Stimulated activated CD4-positive, alpha-beta T cell treated with anti-CD3 and anti-CD28 coated beads, Interleukin-12 subunit alpha, Interleukin-12 subunit beta, amount 100 ng/mL, for 48 hours (primary cell): Measurements from ENCODE around the gene GBA3.

Source experiments
- DNase-seq, 3 donors: peaks; one replicate each; pipeline ENCODE4 v3.0.0-alpha.2; 2020; ENCODE audit warnings: low read depth in 2 of 3, low spot score in 1 of 3

GBA3 gene

GRCh38 chr4:22778547-22779163 is 85.9 kb downstream of the GBA3 start:
- DNase-seq: no peak

- no peak for DNase-seq
Measured at GRCh38 chr4:22780317-22780716, 87.6 kb downstream of the GBA3 start.

- no peak for DNase-seq
Measured at GRCh38 chr4:22780797-22781196, 88.1 kb downstream of the GBA3 start.

- no peak for DNase-seq
Measured at GRCh38 chr4:22787753-22788375, 95.1 kb downstream of the GBA3 start.

- DNase-seq: no peak
Measured at GRCh38 chr4:22790631-22791030, 97.9 kb downstream of the GBA3 start.

GRCh38 chr4:22794732-22795131 is 102.0 kb downstream of the GBA3 start:
- DNase-seq: no peak

- DNase-seq: no peak
Measured at GRCh38 chr4:22801391-22801790, 108.7 kb downstream of the GBA3 start.

- DNase-seq: no peak
Measured at GRCh38 chr4:22802876-22803275, 110.1 kb downstream of the GBA3 start.

- DNase-seq: no peak
Measured at GRCh38 chr4:22803512-22803911, 110.8 kb downstream of the GBA3 start.

GRCh38 chr4:22814906-22815305 is 122.2 kb downstream of the GBA3 start:
- DNase-seq: no peak

GRCh38 chr4:22824091-22824490 is 131.4 kb downstream of the GBA3 start:
- DNase-seq: no peak

- DNase-seq: no peak
Measured at GRCh38 chr4:22842360-22843018, 149.8 kb downstream of the GBA3 start.

- DNase-seq: no peak
Measured at GRCh38 chr4:22848332-22848731, 155.6 kb downstream of the GBA3 start.

- DNase-seq: no peak
Measured at GRCh38 chr4:22850055-22850454, 157.3 kb downstream of the GBA3 start.

GRCh38 chr4:22850630-22851029 is 157.9 kb downstream of the GBA3 start:
- DNase-seq: no peak

- no peak for DNase-seq
Measured at GRCh38 chr4:22857411-22857810, 164.7 kb downstream of the GBA3 start.

GRCh38 chr4:22859318-22859717 is 166.6 kb downstream of the GBA3 start:
- no peak for DNase-seq
